B cell (primary cell): ENCODE results near the gene PAK2. TPM values are rescaled to one million over a fixed set of nuclear protein-coding genes. Genes with fewer than 3 reads are reported as not detected.

Source experiments
- ATAC-seq: fragments of 200-7000 bp; cut with Tn5 transposase; one replicate; pipeline ENCODE4 v1.10.0; 2021; ENCODE audit warnings: low read depth, mild to moderate bottlenecking, moderate number of reproducible peaks, moderate library complexity
- CTCF ChIA-PET: fragments of 350-600 bp; sonication (Branson Sonifier 250); formaldehyde crosslinking; loops from one replicate; lab custom pipeline; 2021; ENCODE audit warnings: antibody characterized with exemption, inconsistent platforms; lab: Charles Lee
- POLR2A ChIA-PET: fragments of 350-600 bp; sonication (Branson Sonifier 250); formaldehyde crosslinking; loops from one replicate; lab custom pipeline; 2021; ENCODE audit warnings: antibody characterized with exemption; lab: Charles Lee
- DNase-seq: peaks from one replicate; pipeline ENCODE4 v3.0.0; 2013
- H2AFZ ChIP-seq: 2 replicates; pipeline ENCODE4 v1.6.1; 2012; ENCODE audit warnings: mild to moderate bottlenecking, low read depth, low read length; ENCODE audit not compliant: insufficient read depth, poor library complexity, severe bottlenecking
- H3K27ac ChIP-seq, 2 donors: 1 replicate in 1 of 2; 2 replicates in 1 of 2; pipeline ENCODE4 v1.5.1; 2012 to 2013; ENCODE audit warnings: low read length in 2 of 2, mild to moderate bottlenecking in 2 of 2, moderate library complexity in 1 of 2
- H3K27me3 ChIP-seq, 4 experiments: fragments of 200-600 bp in 1 of 4; sonication (generic) in 1 of 4; replicated peaks in 1 of 4; 1 replicate in 2 of 4; 2 replicates in 2 of 4; pipeline versions ENCODE4 v1.6.1 to v1.7.0; 2013 to 2016; ENCODE audit warnings: low read length in 3 of 4, mild to moderate bottlenecking in 2 of 4, mixed read lengths in 1 of 4, moderate library complexity in 1 of 4; ENCODE audit not compliant: insufficient read depth in 4 of 4, control insufficient read depth in 3 of 4; ENCODE audit errors: control extremely low read depth in 1 of 4
- H3K36me3 ChIP-seq, 2 experiments: replicated peaks in 1 of 2; 1 replicate in 1 of 2; 2 replicates in 1 of 2; pipeline versions ENCODE4 v1.6.1 to v1.7.1; 2013; ENCODE audit warnings: low read length in 1 of 2; ENCODE audit not compliant: insufficient read depth in 2 of 2, control insufficient read depth in 1 of 2; ENCODE audit errors: control extremely low read depth in 1 of 2, extremely low read depth in 1 of 2
- H3K4me1 ChIP-seq, 2 donors: fragments of 200-600 bp in 1 of 2; sonication (generic) in 1 of 2; 1 replicate in 1 of 2; 2 replicates in 1 of 2; pipeline versions ENCODE4 v1.5.1 to v1.6.1; 2013 to 2017; ENCODE audit warnings: low read length in 2 of 2; ENCODE audit not compliant: control insufficient read depth in 2 of 2, insufficient read depth in 2 of 2
- H3K4me2 ChIP-seq: replicated peaks from 2 replicates; pipeline ENCODE3; 2012; ENCODE audit warnings: mild to moderate bottlenecking, low read depth, low read length; ENCODE audit not compliant: poor library complexity, severe bottlenecking
- H3K4me3 ChIP-seq, 5 experiments: fragments of 200-600 bp in 1 of 5; sonication (generic) in 1 of 5; 1 replicate in 3 of 5; 2 replicates in 2 of 5; pipeline versions ENCODE4 v1.5.1 to v1.7.0; 2011 to 2016; ENCODE audit warnings: low read length in 4 of 5, mild to moderate bottlenecking in 4 of 5, low read depth in 2 of 5, control low read depth in 1 of 5, moderate library complexity in 1 of 5; ENCODE audit not compliant: insufficient read depth in 1 of 5; ENCODE audit errors: control extremely low read depth in 1 of 5, extremely low read depth in 1 of 5
- H3K79me2 ChIP-seq: fragments of 200-600 bp; sonication (generic); one replicate; pipeline ENCODE4 v1.6.0; 2016; ENCODE audit warnings: low read length; ENCODE audit not compliant: control insufficient read depth, insufficient read depth
- H3K9ac ChIP-seq: fragments of 200-600 bp; sonication (generic); 2 replicates; pipeline ENCODE4 v1.6.1; 2017; ENCODE audit warnings: mild to moderate bottlenecking, low read length, moderate library complexity
- H3K9me3 ChIP-seq, 3 donors: one replicate each; pipeline versions ENCODE4 v1.6.1 to v1.7.1; 2013; ENCODE audit warnings: low read length in 2 of 3; ENCODE audit not compliant: control insufficient read depth in 2 of 3, insufficient read depth in 1 of 3; ENCODE audit errors: control extremely low read depth in 1 of 3
- H4K20me1 ChIP-seq: 2 replicates; pipeline ENCODE4 v1.6.0; 2012; ENCODE audit warnings: mild to moderate bottlenecking, low read length; ENCODE audit not compliant: insufficient read depth, control insufficient read depth, poor library complexity, severe bottlenecking
- H3K27ac Mint-ChIP-seq: one replicate; pipeline ENCODE4 v1.8.0; 2021; ENCODE audit warnings: mixed read lengths
- H3K27me3 Mint-ChIP-seq: one replicate; pipeline ENCODE4 v1.8.0; 2021; ENCODE audit warnings: mixed read lengths
- H3K4me1 Mint-ChIP-seq: one replicate; pipeline ENCODE4 v1.8.0; 2021; ENCODE audit warnings: mixed read lengths
- H3K4me3 Mint-ChIP-seq: one replicate; pipeline ENCODE4 v1.8.0; 2021; ENCODE audit warnings: mixed read lengths
- H3K9me3 Mint-ChIP-seq: one replicate; pipeline ENCODE4 v1.8.0; 2022; ENCODE audit warnings: mixed read lengths; ENCODE audit not compliant: insufficient read depth
- EZH2 ChIP-seq: IDR thresholded peaks from 2 replicates; pipeline ENCODE4 v1.6.1; 2012; ENCODE audit warnings: borderline replicate concordance, low read depth, mild to moderate bottlenecking, moderate library complexity, low read length; ENCODE audit not compliant: insufficient read depth, poor library complexity, severe bottlenecking
- WGBS: methylation state at CpG from one replicate; pipeline ENCODE4 v1.1.5; 2013; ENCODE audit warnings: missing lambda C conversion rate; ENCODE audit not compliant: insufficient coverage; 5-methylcytosine and 5-hydroxymethylcytosine counted together
- intact Hi-C: fragments of 100-400 bp; cut with micrococcal nuclease; formaldehyde crosslinking; loops from one replicate; pipeline ENCODE4 v1.10.0; 2022
- polyA minus RNA-seq: library from RNA; depleted of rRNA, polyadenylated mRNA; stranded (reverse); fragments of >200 nt; gene quantifications from 2 replicates; pipeline ENCODE4 v1.2.3, GENCODE V29; 2012
- polyA plus RNA-seq: library from polyadenylated mRNA; depleted of rRNA; stranded (reverse); fragments of >200 nt; gene quantifications from 2 replicates; pipeline ENCODE4 v1.2.3, GENCODE V29; 2012
- total RNA-seq, 2 donors: library from RNA; stranded (reverse); fragments of 120-200 nt in 1 of 2; gene quantifications; 1 replicate in 1 of 2; 2 replicates in 1 of 2; pipeline versions ENCODE4 v1.2.3 to v1.2.4, GENCODE V29; 2013 to 2022
- TF ChIP-seq, protein P1 (sequence below): fragments of 200-600 bp; IDR thresholded peaks from one replicate; pipeline ENCODE4 v1.8.0; 2022; ENCODE audit warnings: antibody characterized with exemption, mild to moderate bottlenecking

Gene PAK2
- total RNA-seq (81.7 and 97.7 TPM in 2 replicates), polyA plus RNA-seq (16.4 and 18.1 TPM in 2 replicates), polyA minus RNA-seq (24.3 and 40.3 TPM in 2 replicates)
- total RNA-seq (2013), result 35.2 TPM

DNA sequence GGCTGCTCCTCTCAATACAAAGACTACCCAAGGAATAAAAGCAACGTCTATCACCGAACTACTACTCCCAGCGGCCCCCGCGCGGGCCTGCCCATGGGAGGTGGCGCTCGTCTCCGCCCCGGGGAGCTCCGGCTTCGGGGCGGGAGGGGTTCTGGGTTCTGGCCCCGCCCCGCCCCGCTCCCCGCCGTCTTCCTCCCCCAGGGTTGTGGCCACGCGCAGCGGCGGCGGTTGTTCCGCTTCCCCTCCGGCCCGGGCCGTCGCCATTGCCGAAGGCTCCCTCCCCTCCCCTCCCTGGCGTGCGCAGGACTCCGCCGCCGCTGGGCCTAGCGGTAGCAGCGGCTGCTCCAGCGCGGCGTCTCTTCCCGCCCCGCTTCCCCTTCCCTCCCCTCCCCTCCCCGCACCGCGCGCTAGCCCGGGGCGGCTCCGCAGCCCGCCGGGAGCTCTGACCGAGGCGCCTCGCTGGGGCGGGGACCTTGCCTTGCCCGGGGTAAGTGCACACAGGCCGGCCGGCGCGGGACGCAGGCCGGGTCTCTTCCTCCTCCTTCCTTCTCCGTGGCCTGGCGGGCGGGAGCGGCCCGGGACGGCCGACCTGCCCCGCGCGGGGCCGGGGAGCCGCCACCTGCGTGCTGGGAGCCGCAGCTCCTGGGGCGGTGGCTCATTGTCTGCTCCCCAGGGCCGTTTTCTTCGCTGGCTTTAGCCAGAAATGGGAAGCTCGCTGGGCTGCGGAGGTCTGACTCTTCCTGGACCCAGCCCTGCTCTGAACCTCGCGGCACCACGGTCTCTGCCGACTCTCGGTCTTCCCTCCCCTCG is at the start of gene PAK2:
TSS of gene PAK2 (plus strand) at position 187 of the 810 bp plus-strand sequence. CDS start 42,790 bp downstream, outside the sequence.
- intact Hi-C loops, result loop anchor here (1.0 to 10.0 kb wide), 8 partner anchors 28 to 237 kb away; partner anchors contain the start of genes CEP19, FBXO45, NCBP2 and PIGX
- Histone ChIP-seq H3K9ac (peak within 1 kb of the TSS; percentile 97), H2AFZ (peak within 1 kb of the TSS; percentile 91), H3K27me3 (no peaks in the 10 kb centered on the region), H3K79me2 (peaks cover 70% of the 10 kb centered on the region), H3K36me3 (peaks cover 0 to 3% of the 10 kb centered on the region in 2 experiments), H3K4me3 (peak within 1 kb of the TSS; percentile 45 to 97 (median 69)), H3K4me2 (peak within 1 kb of the TSS; percentile 92), H3K4me1 (peaks cover 21 to 26% of the 10 kb centered on the region in 2 donors), H4K20me1 (peaks cover 28% of the 10 kb centered on the region), H3K27ac (peak within 1 kb of the TSS; percentile 48 to 96), H3K9me3 (no peaks in the 10 kb centered on the region)
- Mint-ChIP-seq H3K27me3 (no peaks in the 10 kb centered on the region), H3K9me3 (no peaks in the 10 kb centered on the region), H3K4me3 (peak within 1 kb of the TSS; percentile 100), H3K4me1 (peaks cover 28% of the 10 kb centered on the region), H3K27ac (peak within 1 kb of the TSS; percentile 98)
- under 1% methylated on average over 84 of the region's 86 CpGs for WGBS
- ChIA-PET POLR2A (interaction anchor here (0.7 to 2.1 kb wide), 12 partner anchors 10 to 230 kb away, joined by 3 to 16 read pairs (median 4); partner anchors contain the start of genes CEP19, FBXO45, NCBP2 and PIGX), CTCF (interaction anchor here (1.0 to 3.1 kb wide), 8 partner anchors 55 to 211 kb away, joined by 3 to 14 read pairs (median 4); partner anchors contain the start of genes FBXO45, NCBP2, SENP5 and WDR53)
- TF ChIP-seq, protein P1, sequence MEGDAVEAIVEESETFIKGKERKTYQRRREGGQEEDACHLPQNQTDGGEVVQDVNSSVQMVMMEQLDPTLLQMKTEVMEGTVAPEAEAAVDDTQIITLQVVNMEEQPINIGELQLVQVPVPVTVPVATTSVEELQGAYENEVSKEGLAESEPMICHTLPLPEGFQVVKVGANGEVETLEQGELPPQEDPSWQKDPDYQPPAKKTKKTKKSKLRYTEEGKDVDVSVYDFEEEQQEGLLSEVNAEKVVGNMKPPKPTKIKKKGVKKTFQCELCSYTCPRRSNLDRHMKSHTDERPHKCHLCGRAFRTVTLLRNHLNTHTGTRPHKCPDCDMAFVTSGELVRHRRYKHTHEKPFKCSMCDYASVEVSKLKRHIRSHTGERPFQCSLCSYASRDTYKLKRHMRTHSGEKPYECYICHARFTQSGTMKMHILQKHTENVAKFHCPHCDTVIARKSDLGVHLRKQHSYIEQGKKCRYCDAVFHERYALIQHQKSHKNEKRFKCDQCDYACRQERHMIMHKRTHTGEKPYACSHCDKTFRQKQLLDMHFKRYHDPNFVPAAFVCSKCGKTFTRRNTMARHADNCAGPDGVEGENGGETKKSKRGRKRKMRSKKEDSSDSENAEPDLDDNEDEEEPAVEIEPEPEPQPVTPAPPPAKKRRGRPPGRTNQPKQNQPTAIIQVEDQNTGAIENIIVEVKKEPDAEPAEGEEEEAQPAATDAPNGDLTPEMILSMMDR, result no peak
- TF ChIP-seq EZH2, result no peak
- ATAC-seq (peak; percentile 92), DNase-seq (peak; percentile 94)
